Measurements from ENCODE around the gene NRP2.

DNA sequence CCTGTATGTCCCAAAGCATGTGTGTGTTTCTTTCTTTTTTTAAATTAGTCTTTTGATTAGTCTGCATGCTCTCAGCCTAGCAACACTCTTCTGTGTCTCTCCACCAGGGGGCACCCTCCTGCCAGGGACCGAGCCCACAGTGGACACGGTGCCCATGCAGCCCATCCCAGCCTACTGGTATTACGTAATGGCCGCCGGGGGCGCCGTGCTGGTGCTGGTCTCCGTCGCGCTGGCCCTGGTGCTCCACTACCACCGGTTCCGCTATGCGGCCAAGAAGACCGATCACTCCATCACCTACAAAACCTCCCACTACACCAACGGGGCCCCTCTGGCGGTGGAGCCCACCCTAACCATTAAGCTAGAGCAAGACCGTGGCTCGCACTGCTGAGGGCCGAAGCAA is 93.8 kb downstream of the NRP2 start:
- TF ChIP-seq POLR2A (IDR thresholded peaks at IDR 0.05; ENCODE audit: borderline replicate concordance, extremely low read depth, insufficient read depth, insufficient read length) (no peak), POLR2AphosphoS5 (IDR thresholded peaks at IDR 0.05; ENCODE audit: low read depth, low read length) (no peak), EZH2 (IDR thresholded peaks at IDR 0.05) (no peak), SRF (IDR thresholded peaks at IDR 0.05; ENCODE audit: low read depth) (no peak), JUND (IDR thresholded peaks at IDR 0.05) (no peak), CEBPB (IDR thresholded peaks at IDR 0.05; ENCODE audit: low read depth) (peak; percentile 77), ZNF274 (IDR thresholded peaks at IDR 0.05; ENCODE audit: low read depth, low read length) (no peak), YY1 (IDR thresholded peaks at IDR 0.05; ENCODE audit: extremely low read depth, insufficient replicate concordance, low read depth, low read length) (no peak), EZH2phosphoT487 (IDR thresholded peaks at IDR 0.05; ENCODE audit: borderline replicate concordance) (no peak), SIN3A (IDR thresholded peaks at IDR 0.05; ENCODE audit: low read depth) (no peak)
- TF ChIP-seq, protein P1, sequence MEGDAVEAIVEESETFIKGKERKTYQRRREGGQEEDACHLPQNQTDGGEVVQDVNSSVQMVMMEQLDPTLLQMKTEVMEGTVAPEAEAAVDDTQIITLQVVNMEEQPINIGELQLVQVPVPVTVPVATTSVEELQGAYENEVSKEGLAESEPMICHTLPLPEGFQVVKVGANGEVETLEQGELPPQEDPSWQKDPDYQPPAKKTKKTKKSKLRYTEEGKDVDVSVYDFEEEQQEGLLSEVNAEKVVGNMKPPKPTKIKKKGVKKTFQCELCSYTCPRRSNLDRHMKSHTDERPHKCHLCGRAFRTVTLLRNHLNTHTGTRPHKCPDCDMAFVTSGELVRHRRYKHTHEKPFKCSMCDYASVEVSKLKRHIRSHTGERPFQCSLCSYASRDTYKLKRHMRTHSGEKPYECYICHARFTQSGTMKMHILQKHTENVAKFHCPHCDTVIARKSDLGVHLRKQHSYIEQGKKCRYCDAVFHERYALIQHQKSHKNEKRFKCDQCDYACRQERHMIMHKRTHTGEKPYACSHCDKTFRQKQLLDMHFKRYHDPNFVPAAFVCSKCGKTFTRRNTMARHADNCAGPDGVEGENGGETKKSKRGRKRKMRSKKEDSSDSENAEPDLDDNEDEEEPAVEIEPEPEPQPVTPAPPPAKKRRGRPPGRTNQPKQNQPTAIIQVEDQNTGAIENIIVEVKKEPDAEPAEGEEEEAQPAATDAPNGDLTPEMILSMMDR (IDR thresholded peaks at IDR 0.05 in 2 of 3, conservative IDR thresholded peaks at IDR 0.05 in 1 of 3; ENCODE audit: borderline replicate concordance in 1 of 3, insufficient read depth in 1 of 3, low read depth in 2 of 3, low read length in 2 of 3) = peak; percentile 83 to 92 (median 89)
- TF ChIP-seq, protein P2, sequence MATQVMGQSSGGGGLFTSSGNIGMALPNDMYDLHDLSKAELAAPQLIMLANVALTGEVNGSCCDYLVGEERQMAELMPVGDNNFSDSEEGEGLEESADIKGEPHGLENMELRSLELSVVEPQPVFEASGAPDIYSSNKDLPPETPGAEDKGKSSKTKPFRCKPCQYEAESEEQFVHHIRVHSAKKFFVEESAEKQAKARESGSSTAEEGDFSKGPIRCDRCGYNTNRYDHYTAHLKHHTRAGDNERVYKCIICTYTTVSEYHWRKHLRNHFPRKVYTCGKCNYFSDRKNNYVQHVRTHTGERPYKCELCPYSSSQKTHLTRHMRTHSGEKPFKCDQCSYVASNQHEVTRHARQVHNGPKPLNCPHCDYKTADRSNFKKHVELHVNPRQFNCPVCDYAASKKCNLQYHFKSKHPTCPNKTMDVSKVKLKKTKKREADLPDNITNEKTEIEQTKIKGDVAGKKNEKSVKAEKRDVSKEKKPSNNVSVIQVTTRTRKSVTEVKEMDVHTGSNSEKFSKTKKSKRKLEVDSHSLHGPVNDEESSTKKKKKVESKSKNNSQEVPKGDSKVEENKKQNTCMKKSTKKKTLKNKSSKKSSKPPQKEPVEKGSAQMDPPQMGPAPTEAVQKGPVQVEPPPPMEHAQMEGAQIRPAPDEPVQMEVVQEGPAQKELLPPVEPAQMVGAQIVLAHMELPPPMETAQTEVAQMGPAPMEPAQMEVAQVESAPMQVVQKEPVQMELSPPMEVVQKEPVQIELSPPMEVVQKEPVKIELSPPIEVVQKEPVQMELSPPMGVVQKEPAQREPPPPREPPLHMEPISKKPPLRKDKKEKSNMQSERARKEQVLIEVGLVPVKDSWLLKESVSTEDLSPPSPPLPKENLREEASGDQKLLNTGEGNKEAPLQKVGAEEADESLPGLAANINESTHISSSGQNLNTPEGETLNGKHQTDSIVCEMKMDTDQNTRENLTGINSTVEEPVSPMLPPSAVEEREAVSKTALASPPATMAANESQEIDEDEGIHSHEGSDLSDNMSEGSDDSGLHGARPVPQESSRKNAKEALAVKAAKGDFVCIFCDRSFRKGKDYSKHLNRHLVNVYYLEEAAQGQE (IDR thresholded peaks at IDR 0.05; ENCODE audit: low read depth) = no peak
- TF ChIP-seq, protein P3, sequence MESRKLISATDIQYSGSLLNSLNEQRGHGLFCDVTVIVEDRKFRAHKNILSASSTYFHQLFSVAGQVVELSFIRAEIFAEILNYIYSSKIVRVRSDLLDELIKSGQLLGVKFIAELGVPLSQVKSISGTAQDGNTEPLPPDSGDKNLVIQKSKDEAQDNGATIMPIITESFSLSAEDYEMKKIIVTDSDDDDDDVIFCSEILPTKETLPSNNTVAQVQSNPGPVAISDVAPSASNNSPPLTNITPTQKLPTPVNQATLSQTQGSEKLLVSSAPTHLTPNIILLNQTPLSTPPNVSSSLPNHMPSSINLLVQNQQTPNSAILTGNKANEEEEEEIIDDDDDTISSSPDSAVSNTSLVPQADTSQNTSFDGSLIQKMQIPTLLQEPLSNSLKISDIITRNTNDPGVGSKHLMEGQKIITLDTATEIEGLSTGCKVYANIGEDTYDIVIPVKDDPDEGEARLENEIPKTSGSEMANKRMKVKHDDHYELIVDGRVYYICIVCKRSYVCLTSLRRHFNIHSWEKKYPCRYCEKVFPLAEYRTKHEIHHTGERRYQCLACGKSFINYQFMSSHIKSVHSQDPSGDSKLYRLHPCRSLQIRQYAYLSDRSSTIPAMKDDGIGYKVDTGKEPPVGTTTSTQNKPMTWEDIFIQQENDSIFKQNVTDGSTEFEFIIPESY (IDR thresholded peaks at IDR 0.05; ENCODE audit: extremely low read depth, insufficient replicate concordance, low read length) = no peak

All from HCT116 (cell line).